CD4-positive, alpha-beta memory T cell (primary cell): ENCODE results near the gene GLYR1. TPM values are rescaled to one million over a fixed set of nuclear protein-coding genes. Genes with fewer than 3 reads are reported as not detected.

Experiments used
- CTCF ChIA-PET: fragments of 350-600 bp; sonication (Branson Sonifier 250); formaldehyde crosslinking; loops from one replicate; lab custom pipeline; 2021; ENCODE audit warnings: inconsistent platforms; ENCODE audit not compliant: partially characterized antibody; lab: Charles Lee
- POLR2A ChIA-PET: fragments of 350-600 bp; sonication (Branson Sonifier 250); formaldehyde crosslinking; loops from one replicate; lab custom pipeline; 2021; ENCODE audit not compliant: partially characterized antibody; lab: Charles Lee
- DNase-seq, 5 donors: peaks; one replicate each; pipeline versions ENCODE4 v3.0.0 to v3.0.0-alpha.2; 2020 to 2022; ENCODE audit warnings: mixed read lengths in 1 of 5
- H3K27ac ChIP-seq: one replicate; pipeline ENCODE4 v1.7.0; 2013; ENCODE audit warnings: low read depth, low read length
- H3K27me3 ChIP-seq: 2 replicates; pipeline ENCODE4 v1.7.0; 2013; ENCODE audit warnings: mild to moderate bottlenecking, low read length, moderate library complexity; ENCODE audit not compliant: insufficient read depth
- H3K36me3 ChIP-seq: 2 replicates; pipeline ENCODE4 v1.7.0; 2013; ENCODE audit warnings: mild to moderate bottlenecking, low read length, moderate library complexity; ENCODE audit not compliant: insufficient read depth
- H3K4me1 ChIP-seq: 2 replicates; pipeline ENCODE4 v1.7.0; 2013; ENCODE audit warnings: mild to moderate bottlenecking, low read length, moderate library complexity; ENCODE audit not compliant: insufficient read depth
- H3K4me3 ChIP-seq, 2 donors: one replicate each; pipeline ENCODE4 v1.7.0; 2013; ENCODE audit warnings: low read length in 2 of 2, mild to moderate bottlenecking in 1 of 2
- H3K9me3 ChIP-seq, 2 donors: one replicate each; pipeline ENCODE4 v1.7.0; 2013; ENCODE audit warnings: low read length in 2 of 2, control low read depth in 1 of 2; ENCODE audit not compliant: control insufficient read depth in 1 of 2
- H3K27ac Mint-ChIP-seq, 7 donors: one replicate each; pipeline ENCODE4 v1.8.0; 2020 to 2021; ENCODE audit warnings: mixed read lengths in 7 of 7, mild to moderate bottlenecking in 6 of 7, inconsistent platforms in 3 of 7, moderate library complexity in 3 of 7
- H3K27me3 Mint-ChIP-seq, 2 donors: one replicate each; pipeline ENCODE4 v1.8.0; 2020 to 2021; ENCODE audit warnings: mixed read lengths in 2 of 2
- H3K36me3 Mint-ChIP-seq, 2 donors: one replicate each; pipeline ENCODE4 v1.8.0; 2020 to 2021; ENCODE audit warnings: mixed read lengths in 2 of 2, inconsistent platforms in 1 of 2, mild to moderate bottlenecking in 1 of 2
- H3K4me1 Mint-ChIP-seq, 4 donors: one replicate each; pipeline ENCODE4 v1.8.0; 2020 to 2021; ENCODE audit warnings: mixed read lengths in 4 of 4, mild to moderate bottlenecking in 1 of 4
- H3K4me3 Mint-ChIP-seq, 8 donors: one replicate each; pipeline ENCODE4 v1.8.0; 2020 to 2021; ENCODE audit warnings: mixed read lengths in 8 of 8, mild to moderate bottlenecking in 7 of 8, moderate library complexity in 6 of 8, inconsistent platforms in 3 of 8
- H3K9me3 Mint-ChIP-seq, 8 donors: one replicate each; pipeline ENCODE4 v1.8.0; 2020 to 2021; ENCODE audit warnings: mixed read lengths in 8 of 8, mild to moderate bottlenecking in 5 of 8, inconsistent platforms in 3 of 8, moderate library complexity in 1 of 8
- intact Hi-C: fragments of 100-400 bp; cut with micrococcal nuclease; formaldehyde crosslinking; loops from one replicate; pipeline ENCODE4 v1.15.1; 2023
- polyA plus RNA-seq, 2 donors: library from polyadenylated mRNA; unstranded; fragments of 300-500 nt; fragmentation: Illumina TruSeq; gene quantifications; one replicate each; pipeline ENCODE4 v1.2.3, GENCODE V29; 2021
- total RNA-seq, 2 experiments: library from RNA; stranded (reverse); gene quantifications; one replicate each; pipeline ENCODE4 v1.2.3, GENCODE V29; 2021

Gene GLYR1
- total and polyA plus RNA-seq, 4 experiments from 2014 or later: 22.8 to 121 (median 81.0) TPM

- POLR2A ChIA-PET: no interaction called here
Measured at GRCh38 chr16:4869147-4869805, 22.2 kb upstream of the GLYR1 start.

GRCh38 chr16:4868535-4868934 lies 21.4 kb upstream of the GLYR1 start:
- POLR2A ChIA-PET: no interaction called here
- DNase-seq: no peak
- peaks cover 47% of the 10 kb centered on the region for H3K36me3 ChIP-seq

More at GRCh38 chr16:4869147-4869805, 22.2 kb upstream of the GLYR1 start:
- Mint-ChIP-seq H3K4me3 (no peak overlapping the region), H3K36me3 (peaks cover 53 to 72% of the 10 kb centered on the region in 2 donors), H3K27ac (peak overlapping the region in 1 of 7 donors; percentile 75), H3K4me1 (peaks cover 7 to 15% (median 14%) of the 10 kb centered on the region in 4 donors), H3K27me3 (no peaks in the 10 kb centered on the region), H3K9me3 (no peaks in the 10 kb centered on the region)
- H3K4me1 ChIP-seq: no peaks in the 10 kb centered on the region
- no peaks in the 10 kb centered on the region for H3K27me3 ChIP-seq
- no peak overlapping the region for H3K4me3 ChIP-seq
- no peaks in the 10 kb centered on the region for H3K9me3 ChIP-seq
- H3K27ac ChIP-seq: no peak overlapping the region
- peaks cover 54% of the 10 kb centered on the region for H3K36me3 ChIP-seq
- no peak for DNase-seq
- CTCF ChIA-PET: no interaction called here
- intact Hi-C loops: no loop called here

GRCh38 chr16:4868026-4868425 lies 20.9 kb upstream of the GLYR1 start:
- no peak for DNase-seq
- peaks cover 44 to 74% of the 10 kb centered on the region in 2 donors for H3K36me3 Mint-ChIP-seq
- CTCF ChIA-PET: no interaction called here
- H3K9me3 ChIP-seq: no peaks in the 10 kb centered on the region
- H3K4me1 Mint-ChIP-seq: peaks cover 8 to 26% (median 18%) of the 10 kb centered on the region in 4 donors
- POLR2A ChIA-PET: no interaction called here
- H3K27ac ChIP-seq: no peak overlapping the region
- H3K27me3 ChIP-seq: no peaks in the 10 kb centered on the region
- H3K27ac Mint-ChIP-seq: peak overlapping the region in 1 of 7 donors; percentile 30
- intact Hi-C loops: no loop called here
- no peak overlapping the region for H3K4me3 Mint-ChIP-seq
- H3K4me3 ChIP-seq: no peak overlapping the region
- peaks cover 41% of the 10 kb centered on the region for H3K36me3 ChIP-seq
- no peaks in the 10 kb centered on the region for H3K9me3 Mint-ChIP-seq
- no peaks in the 10 kb centered on the region for H3K27me3 Mint-ChIP-seq
- no peaks in the 10 kb centered on the region for H3K4me1 ChIP-seq

More at GRCh38 chr16:4868535-4868934, 21.4 kb upstream of the GLYR1 start:
- H3K9me3 Mint-ChIP-seq: no peaks in the 10 kb centered on the region
- H3K27ac Mint-ChIP-seq: peak overlapping the region in 1 of 7 donors; percentile 13
- no peaks in the 10 kb centered on the region for H3K27me3 Mint-ChIP-seq
- CTCF ChIA-PET: no interaction called here
- intact Hi-C loops: no loop called here
- H3K36me3 Mint-ChIP-seq: peaks cover 48 to 74% of the 10 kb centered on the region in 2 donors
- H3K27ac ChIP-seq: no peak overlapping the region
- H3K27me3 ChIP-seq: no peaks in the 10 kb centered on the region
- H3K4me1 Mint-ChIP-seq: peaks cover 8 to 21% (median 16%) of the 10 kb centered on the region in 4 donors
- no peak overlapping the region for H3K4me3 Mint-ChIP-seq
- H3K4me1 ChIP-seq: no peaks in the 10 kb centered on the region
- no peak overlapping the region for H3K4me3 ChIP-seq
- H3K9me3 ChIP-seq: no peaks in the 10 kb centered on the region

GRCh38 chr16:4866586-4866985 lies 19.5 kb upstream of the GLYR1 start:
- H3K4me1 ChIP-seq: no peaks in the 10 kb centered on the region
- no peak overlapping the region for H3K4me3 ChIP-seq
- H3K9me3 Mint-ChIP-seq: no peaks in the 10 kb centered on the region
- H3K36me3 ChIP-seq: peaks cover 31% of the 10 kb centered on the region
- H3K4me3 Mint-ChIP-seq: no peak overlapping the region
- intact Hi-C loops: no loop called here
- ChIA-PET POLR2A (no interaction called here), CTCF (interaction anchor here (0.7 kb wide), 1 partner anchor 25 kb away, joined by 3 read pairs; no protein-coding TSS in a partner anchor)
- no peaks in the 10 kb centered on the region for H3K27me3 ChIP-seq
- no peaks in the 10 kb centered on the region for H3K9me3 ChIP-seq
- H3K36me3 Mint-ChIP-seq: peaks cover 37 to 77% of the 10 kb centered on the region in 2 donors
- peaks cover 12 to 37% (median 21%) of the 10 kb centered on the region in 4 donors for H3K4me1 Mint-ChIP-seq
- no peak for DNase-seq
- no peaks in the 10 kb centered on the region for H3K27me3 Mint-ChIP-seq
- no peak overlapping the region for H3K27ac ChIP-seq
- peak overlapping the region in 3 of 7 donors; percentile 2 to 41 (median 22) for H3K27ac Mint-ChIP-seq

- DNase-seq: no peak
- Mint-ChIP-seq H3K27me3 (no peaks in the 10 kb centered on the region), H3K4me3 (no peak overlapping the region), H3K4me1 (peaks cover 10 to 41% (median 21%) of the 10 kb centered on the region in 4 donors), H3K27ac (peak overlapping the region in 1 of 7 donors; percentile 10), H3K36me3 (peaks cover 38 to 78% of the 10 kb centered on the region in 2 donors), H3K9me3 (no peaks in the 10 kb centered on the region)
- intact Hi-C loops: no loop called here
- H3K36me3 ChIP-seq: peaks cover 34% of the 10 kb centered on the region
- no peaks in the 10 kb centered on the region for H3K4me1 ChIP-seq
- CTCF ChIA-PET: no interaction called here
- no peak overlapping the region for H3K4me3 ChIP-seq
- no peaks in the 10 kb centered on the region for H3K9me3 ChIP-seq
- H3K27me3 ChIP-seq: no peaks in the 10 kb centered on the region
- H3K27ac ChIP-seq: no peak overlapping the region
- POLR2A ChIA-PET: no interaction called here
Measured at GRCh38 chr16:4865231-4865860, 18.3 kb upstream of the GLYR1 start.

GRCh38 chr16:4864728-4865127 lies 17.6 kb upstream of the GLYR1 start:
- DNase-seq: no peak
- CTCF ChIA-PET: no interaction called here
- H3K9me3 Mint-ChIP-seq: no peaks in the 10 kb centered on the region
- Histone ChIP-seq H3K9me3 (no peaks in the 10 kb centered on the region), H3K27ac (no peak overlapping the region), H3K27me3 (no peaks in the 10 kb centered on the region), H3K4me3 (no peak overlapping the region), H3K36me3 (peaks cover 34% of the 10 kb centered on the region), H3K4me1 (no peaks in the 10 kb centered on the region)
- H3K4me3 Mint-ChIP-seq: no peak overlapping the region
- peaks cover 37 to 77% of the 10 kb centered on the region in 2 donors for H3K36me3 Mint-ChIP-seq
- peaks cover 10 to 41% (median 21%) of the 10 kb centered on the region in 4 donors for H3K4me1 Mint-ChIP-seq
- H3K27ac Mint-ChIP-seq: peak overlapping the region in 4 of 7 donors; percentile 12 to 84 (median 48)
- intact Hi-C loops: no loop called here
- no peaks in the 10 kb centered on the region for H3K27me3 Mint-ChIP-seq
- POLR2A ChIA-PET: no interaction called here

GRCh38 chr16:4862639-4863038 lies 15.6 kb upstream of the GLYR1 start:
- H3K27ac Mint-ChIP-seq: peak overlapping the region in 3 of 7 donors; percentile 15 to 69 (median 42)
- intact Hi-C loops: no loop called here
- no peaks in the 10 kb centered on the region for H3K27me3 Mint-ChIP-seq

More at GRCh38 chr16:4862639-4863038, 15.6 kb upstream of the GLYR1 start:
- CTCF ChIA-PET: interaction anchor here (1.1 kb wide), 1 partner anchor 12 kb away, joined by 4 read pairs; no protein-coding TSS in a partner anchor
- no peaks in the 10 kb centered on the region for H3K4me1 ChIP-seq
- Mint-ChIP-seq H3K36me3 (peaks cover 44 to 80% of the 10 kb centered on the region in 2 donors), H3K9me3 (no peaks in the 10 kb centered on the region), H3K4me1 (peaks cover 11 to 41% (median 21%) of the 10 kb centered on the region in 4 donors), H3K4me3 (no peak overlapping the region)
- H3K27me3 ChIP-seq: no peaks in the 10 kb centered on the region
- no peaks in the 10 kb centered on the region for H3K9me3 ChIP-seq
- no peak for DNase-seq
- no peak overlapping the region for H3K27ac ChIP-seq
- H3K36me3 ChIP-seq: peaks cover 42% of the 10 kb centered on the region
- H3K4me3 ChIP-seq: no peak overlapping the region
- POLR2A ChIA-PET: interaction anchor here (0.6 to 0.8 kb wide), 3 partner anchors 11 to 207 kb away, joined by 3 read pairs; no protein-coding TSS in a partner anchor
